ENCODE data around the gene CATSPERZ. TPM values are rescaled to one million over a fixed set of nuclear protein-coding genes. Genes with fewer than 3 reads are reported as not detected.

CATSPERZ gene
- total RNA-seq, 1 donor from 2014 or later: 0.39 TPM

GRCh38 chr11:64285885-64286800 lies 14.0 kb upstream of the CATSPERZ start:
- DNase-seq: no peak

DNA sequence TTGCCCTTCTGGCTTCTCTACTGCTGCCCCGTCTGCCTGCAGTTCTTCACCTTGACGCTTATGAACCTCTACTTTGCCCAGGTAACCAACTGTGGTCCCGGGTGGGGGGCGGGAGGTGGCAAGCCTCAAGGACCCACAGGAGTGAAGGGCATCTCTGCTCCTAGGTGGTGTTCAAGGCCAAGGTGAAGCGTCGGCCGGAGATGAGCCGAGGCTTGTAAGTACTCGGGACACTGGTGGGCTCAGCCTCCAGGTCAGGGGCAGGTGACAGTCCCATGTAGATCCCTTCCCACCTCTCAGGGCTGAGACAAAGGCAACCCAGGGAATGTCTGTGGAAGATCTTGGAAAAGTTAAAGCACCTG lies 13.4 kb upstream of the CATSPERZ start:
- DNase-seq: no peak

DNA sequence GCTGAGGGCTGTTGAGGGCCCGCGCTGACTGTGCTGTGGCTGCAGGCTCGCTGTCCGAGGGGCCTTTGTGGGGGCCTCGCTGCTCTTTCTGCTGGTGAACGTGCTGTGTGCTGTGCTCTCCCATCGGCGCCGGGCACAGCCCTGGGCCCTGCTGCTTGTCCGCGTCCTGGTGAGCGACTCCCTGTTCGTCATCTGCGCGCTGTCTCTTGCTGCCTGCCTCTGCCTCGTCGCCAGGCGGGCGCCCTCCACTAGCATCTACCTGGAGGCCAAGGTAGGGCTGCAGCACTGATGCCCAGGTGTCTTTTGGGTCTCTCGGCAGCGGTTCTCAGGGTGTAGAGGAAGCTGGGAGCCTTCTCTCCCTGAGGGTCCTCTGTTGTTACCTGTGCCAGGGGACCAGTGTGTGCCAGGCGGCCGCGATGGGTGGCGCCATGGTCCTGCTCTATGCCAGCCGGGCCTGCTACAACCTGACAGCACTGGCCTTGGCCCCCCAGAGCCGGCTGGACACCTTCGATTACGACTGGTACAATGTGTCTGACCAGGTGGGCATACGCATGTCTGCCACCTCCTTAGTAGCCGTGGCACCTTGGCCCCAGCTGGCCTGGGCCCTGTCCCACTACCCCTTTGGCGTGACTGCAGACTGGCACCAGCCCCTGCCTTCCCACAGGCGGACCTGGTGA lies 12.3 kb upstream of the CATSPERZ start:
- DNase-seq: no peak

GRCh38 chr11:64288353-64288750 lies 11.8 kb upstream of the CATSPERZ start:
- no peak for DNase-seq

GRCh38 chr11:64289002-64289564 lies 11.1 kb upstream of the CATSPERZ start:
- DNase-seq: no peak

DNA sequence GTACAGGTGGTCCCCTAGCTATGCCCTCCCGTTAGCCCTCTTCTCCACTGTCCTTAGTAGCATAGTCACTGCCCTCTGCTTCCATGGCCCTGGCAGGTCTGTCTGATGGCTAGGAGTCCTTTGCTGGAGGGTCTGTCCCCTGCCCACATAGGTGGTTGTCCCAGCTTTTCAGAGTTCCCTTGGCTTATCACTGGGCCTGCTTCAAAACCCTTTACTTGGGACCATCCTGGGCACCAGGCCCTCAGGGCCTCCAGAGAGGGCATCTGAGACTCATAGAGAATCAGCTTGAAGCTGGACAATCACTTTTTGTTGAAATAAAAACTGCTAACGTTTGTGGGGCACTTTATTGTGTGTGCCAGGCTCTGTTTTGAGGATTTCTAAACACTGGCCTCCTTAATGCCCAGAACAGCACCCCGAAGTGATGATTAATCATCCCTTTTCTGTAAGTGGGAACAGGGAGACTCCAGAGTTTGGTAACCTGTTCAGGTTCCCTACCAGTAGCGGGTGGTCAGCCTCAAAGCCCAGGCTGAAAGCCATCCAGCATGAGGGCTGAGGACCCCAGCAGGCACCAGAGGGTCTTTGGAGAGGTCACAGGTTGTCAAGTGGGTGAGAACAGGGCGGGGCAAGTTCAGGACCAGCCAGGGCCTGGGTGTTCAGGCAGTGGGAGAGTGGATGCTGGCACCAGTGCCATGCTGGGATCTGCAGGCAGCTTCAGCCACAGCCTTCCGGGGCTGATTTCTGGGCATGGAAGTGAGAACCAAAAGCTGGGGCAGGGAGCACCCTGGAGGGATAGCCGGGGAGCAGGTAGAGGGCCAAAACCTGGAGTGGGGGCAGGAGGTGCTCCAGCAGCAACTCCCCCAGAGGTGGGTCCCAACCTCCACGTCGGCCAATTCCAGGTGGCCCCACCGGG lies 9.6 kb upstream of the CATSPERZ start:
- DNase-seq: no peak

DNA sequence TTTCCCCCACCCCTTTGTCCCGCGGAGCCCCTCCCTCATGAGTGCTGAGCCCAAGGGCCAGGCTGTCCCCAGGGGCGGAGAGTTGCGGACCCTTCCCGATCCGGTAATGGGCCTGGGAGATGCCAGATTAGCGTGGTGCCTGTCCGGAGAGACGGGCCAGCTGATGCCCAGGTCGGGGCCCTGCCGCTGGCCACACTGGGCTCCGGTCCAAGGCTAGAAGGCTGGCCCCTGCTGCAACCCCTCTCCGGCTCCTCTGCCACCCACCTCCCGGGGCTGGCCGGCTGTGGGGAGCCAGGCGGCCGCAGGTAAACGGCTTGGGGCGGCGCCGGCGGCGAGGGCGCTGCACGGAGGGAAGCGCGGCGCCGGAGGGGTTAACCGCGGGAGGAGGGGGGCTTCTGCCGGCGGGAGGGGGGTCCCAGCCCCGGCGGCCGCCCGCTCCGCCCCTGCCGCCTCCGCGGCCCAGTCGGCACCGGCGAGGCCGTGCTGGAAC lies 8.9 kb upstream of the CATSPERZ start, which contains the start of gene KCNK4:
TSS of gene KCNK4 (plus strand) at position 41 of the 490 bp plus-strand sequence. CDS start 1,717 bp downstream, outside the sequence.
- no peak for DNase-seq

DNA sequence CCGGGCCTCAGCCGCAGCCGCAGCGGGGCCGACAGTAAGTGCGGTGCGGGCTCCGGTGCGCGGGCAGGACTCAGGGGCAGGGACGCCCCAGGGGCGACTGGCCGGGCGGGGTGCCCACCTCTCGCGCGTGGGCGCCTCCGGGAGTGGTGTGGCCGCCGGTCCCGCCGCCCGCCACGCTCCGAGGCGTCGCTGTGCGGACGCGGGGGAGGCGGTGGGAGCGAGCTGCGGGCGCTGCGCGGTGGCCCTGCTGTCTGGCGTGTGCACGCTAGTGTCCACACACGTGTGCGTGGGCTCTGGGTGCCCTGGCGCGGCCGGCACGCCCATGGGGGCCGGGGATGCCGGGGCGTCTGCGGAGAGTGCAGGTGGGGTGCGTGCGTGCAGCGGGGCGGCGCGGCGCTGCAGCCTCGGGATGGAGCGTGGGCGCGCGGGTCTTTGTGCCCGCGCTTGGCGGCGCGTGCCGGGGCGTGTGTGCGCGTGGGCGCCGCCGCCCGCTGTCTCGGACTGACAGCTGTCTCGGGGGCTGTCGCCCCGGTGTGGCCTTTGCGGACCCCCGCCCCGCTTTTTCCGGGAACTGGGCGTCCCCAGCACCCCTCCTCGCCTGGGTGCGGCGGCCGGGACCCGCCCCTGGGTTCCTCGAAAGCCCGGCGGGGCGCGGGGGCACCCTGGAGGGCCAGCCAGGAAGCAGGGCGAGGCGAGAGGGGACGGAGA lies 8.3 kb upstream of the CATSPERZ start:
- no peak for DNase-seq

DNA sequence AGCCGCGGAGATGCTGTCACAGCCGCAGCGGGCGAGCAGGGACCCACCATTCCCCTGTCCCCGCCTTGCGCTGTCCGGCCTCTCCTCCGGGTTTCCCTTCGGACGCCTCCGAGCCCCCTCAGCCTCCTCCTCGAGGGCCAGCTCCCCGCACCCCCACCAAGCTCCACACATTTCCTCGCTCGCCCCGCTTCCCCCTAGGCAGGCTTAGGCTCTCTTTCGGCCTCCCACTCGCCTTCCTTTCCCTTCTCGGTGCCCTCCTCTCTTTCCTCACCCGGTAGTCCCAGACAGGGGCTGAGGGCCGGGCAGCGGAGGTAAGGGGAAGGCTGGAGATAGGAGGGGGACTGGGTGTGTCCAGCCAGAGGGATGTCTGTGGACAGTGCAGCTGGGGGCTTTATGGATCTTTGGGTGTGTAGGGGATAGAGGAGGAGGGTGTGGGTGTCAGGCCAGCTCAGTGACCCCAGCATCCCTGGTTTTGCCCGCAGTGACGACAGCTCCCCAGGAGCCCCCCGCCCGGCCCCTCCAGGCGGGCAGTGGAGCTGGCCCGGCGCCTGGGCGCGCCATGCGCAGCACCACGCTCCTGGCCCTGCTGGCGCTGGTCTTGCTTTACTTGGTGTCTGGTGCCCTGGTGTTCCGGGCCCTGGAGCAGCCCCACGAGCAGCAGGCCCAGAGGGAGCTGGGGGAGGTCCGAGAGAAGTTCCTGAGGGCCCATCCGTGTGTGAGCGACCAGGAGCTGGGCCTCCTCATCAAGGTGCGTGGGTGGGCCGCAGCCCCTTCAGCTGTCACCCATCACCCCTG lies 7.5 kb upstream of the CATSPERZ start:
- no peak for DNase-seq

GRCh38 chr11:64294774-64295173 lies 5.4 kb upstream of the CATSPERZ start:
- no peak for DNase-seq

DNA sequence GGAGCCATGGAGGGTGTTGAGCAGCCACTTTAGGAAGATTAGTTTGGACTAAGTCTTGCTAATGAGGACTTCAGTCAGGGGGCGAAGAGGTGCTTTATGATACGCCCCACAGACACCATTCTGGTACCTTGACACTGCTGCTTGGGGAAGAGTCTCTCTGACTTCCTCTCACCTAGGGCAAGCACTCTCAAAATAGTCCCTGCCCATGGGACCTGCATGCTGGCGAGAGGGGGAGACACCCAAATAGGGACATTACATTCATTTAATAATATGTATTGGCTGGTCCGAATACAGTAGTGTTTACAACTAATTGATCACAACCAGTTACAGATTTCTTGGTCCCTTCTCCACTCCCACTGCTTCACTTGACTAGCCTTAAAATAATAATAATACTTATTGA lies 4.4 kb upstream of the CATSPERZ start:
- no peak for DNase-seq

DNA sequence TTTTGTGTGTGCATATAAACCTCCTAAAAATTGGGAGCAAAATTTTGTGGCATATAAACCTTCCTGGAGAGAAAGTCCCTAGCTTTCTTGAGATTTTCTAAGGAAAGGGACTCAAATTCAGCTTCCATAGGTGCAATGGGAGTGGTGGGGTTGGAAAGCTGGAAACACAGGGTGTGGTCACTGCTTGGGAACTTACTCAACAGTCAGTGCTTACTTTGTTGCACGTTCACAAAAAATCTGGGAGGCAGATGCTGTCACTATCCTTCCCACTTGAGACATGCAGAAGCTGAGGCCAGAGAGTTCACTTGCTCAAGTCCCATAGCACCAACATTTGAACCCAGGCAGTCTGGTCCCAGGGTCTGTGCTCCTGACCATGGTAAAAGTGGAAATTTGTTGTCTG lies 3.9 kb upstream of the CATSPERZ start:
- DNase-seq: peak; percentile 22

DNA sequence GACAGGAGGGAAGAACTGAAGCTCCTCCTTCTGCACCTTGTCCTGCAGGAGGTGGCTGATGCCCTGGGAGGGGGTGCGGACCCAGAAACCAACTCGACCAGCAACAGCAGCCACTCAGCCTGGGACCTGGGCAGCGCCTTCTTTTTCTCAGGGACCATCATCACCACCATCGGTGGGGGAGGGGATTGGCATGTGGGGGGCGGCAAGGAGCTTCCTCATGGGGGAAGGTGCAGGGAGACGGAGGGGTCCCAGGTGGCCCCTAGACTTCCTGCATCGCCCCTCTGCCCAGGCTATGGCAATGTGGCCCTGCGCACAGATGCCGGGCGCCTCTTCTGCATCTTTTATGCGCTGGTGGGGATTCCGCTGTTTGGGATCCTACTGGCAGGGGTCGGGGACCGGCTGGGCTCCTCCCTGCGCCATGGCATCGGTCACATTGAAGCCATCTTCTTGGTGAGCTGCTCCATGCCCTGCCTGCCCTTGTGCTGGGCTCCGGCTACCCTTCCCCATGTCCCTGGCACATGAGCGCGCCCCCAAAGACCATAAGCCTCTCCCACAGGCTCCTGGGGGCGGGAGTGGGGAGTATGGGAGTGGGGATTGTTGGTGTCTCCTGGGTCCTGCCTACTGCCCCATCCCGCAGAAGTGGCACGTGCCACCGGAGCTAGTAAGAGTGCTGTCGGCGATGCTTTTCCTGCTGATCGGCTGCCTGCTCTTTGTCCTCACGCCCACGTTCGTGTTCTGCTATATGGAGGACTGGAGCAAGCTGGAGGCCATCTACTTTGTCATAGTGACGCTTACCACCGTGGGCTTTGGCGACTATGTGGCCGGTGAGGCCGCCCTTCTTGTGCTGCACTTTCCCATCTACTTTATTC lies 3.1 kb upstream of the CATSPERZ start:
- no peak for DNase-seq

DNA sequence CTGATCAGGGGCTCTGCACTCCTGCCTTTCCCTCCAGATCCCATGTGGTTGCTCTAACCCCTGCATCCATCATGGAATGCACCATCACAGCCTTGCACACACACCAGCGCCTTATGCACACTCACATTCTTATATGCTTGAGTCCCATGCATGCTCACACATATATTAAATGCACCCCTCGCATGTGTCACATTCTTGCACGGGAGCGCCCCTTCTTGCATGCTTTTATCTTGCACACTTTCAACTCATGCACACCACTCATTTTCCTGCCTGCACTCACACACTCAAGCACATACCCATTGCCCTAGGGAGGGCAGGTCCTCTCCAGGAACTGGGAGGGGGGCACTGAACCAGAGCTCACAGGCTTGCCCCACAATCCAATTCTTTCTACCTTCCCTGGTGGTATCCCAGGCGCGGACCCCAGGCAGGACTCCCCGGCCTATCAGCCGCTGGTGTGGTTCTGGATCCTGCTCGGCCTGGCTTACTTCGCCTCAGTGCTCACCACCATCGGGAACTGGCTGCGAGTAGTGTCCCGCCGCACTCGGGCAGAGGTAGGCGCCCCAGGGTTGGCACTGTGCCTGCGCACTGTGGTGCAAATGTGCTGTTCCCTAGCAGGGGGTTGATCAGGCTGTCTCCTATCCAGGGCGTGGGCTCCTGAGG lies 2.3 kb upstream of the CATSPERZ start:
- DNase-seq: no peak

DNA sequence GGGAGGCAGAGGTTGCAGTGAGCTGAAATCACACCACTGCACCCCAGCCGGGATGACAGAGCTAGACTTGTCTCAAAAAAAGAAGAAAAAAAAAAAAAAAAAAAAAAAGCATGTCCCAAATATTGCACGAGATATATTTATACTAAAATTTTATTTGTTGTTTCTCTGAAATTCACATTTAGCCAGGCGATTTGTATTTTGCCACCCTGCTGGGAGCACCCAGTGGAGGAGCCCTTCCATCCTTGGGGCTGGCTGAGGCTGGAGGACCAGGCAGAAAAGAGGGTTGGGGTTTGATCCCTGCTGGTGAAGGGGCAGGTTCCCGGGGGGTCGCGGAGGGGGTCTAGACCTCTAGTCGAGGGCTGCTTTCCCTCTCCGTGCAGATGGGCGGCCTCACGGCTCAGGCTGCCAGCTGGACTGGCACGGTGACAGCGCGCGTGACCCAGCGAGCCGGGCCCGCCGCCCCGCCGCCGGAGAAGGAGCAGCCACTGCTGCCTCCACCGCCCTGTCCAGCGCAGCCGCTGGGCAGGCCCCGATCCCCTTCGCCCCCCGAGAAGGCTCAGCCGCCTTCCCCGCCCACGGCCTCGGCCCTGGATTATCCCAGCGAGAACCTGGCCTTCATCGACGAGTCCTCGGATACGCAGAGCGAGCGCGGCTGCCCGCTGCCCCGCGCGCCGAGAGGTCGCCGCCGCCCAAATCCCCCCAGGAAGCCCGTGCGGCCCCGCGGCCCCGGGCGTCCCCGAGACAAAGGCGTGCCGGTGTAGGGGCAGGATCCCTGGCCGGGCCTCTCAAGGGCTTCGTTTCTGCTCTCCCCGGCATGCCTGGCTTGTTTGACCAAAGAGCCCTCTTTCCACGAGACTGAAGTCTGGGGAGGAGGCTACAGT lies 952 bp upstream of the CATSPERZ start:
- no peak for DNase-seq

DNA sequence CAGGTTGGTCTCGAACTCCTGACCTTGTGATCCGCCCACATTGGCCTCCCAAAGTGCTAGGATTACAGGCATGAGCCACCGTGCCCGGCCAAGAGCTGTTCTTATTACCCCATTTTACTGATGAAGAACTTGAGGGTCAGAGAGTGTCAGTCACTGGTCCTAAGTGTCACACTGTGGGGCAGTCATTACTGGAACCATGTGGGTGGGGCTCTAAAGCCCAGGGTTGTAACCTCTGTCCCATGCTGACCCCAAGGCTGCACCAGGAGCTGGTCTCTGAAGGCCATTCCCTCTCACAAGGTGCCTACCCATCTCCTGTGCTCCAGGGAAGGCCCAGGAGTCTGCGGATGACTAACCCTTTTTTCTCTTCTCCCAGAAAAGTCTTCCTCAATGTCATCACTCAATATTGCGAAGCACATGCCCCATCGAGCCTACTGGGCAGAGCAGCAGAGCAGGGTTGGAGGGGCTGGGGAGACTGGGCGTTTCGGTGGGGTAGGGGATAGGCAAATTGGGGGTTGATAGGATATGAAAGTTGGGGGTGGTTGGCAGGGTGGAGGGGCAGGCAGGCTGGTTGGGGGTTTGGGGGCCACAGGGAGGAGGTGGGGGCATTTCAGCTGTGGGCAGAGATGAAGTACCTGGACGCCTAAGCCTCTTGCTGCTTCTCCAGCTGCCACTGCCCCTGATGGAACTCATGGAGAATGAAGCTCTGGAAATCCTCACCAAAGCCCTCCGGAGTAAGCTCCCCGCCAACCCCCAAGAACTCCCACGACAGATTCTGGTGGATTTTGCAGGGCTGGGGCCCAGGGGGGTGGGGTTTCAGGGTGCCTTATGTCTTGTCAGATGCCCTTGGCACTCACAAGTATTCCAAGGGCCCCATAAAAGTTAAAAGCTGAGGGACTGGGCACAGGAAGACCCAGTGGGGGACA lies 3.2 kb downstream of the CATSPERZ start:
- DNase-seq: no peak

DNA sequence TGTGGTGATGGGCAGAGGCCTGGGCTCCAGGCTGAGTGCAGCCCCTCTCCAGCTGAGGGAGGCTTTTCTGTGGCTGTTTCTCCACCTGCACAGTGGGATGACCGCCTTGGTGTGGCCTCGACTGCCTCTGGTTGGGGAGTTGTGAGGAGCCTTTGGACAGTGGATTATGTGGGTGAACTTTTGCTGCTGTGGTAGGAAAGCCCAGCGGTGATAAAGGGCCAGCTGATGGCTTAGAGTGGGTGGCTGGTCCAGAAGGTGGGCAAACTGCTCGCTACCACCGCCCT lies 3.8 kb downstream of the CATSPERZ start:
- DNase-seq: no peak

Measured in skin of body (tissue), 2 donors.